ENCODE results near the gene ZDHHC14. TPM values are rescaled to one million over a fixed set of nuclear protein-coding genes. Genes with fewer than 3 reads are reported as not detected.

ZDHHC14 gene
- total RNA-seq, 1 experiment from 2014 or later: 1.7 TPM

- no CpG with 5 or more reads among the region's 5 CpGs for WGBS (ENCODE audit: extremely low coverage, insufficient read length, low lambda C conversion rate)
- H3K9ac ChIP-seq (ENCODE audit: extremely low read depth, insufficient read length, low read length): no peak overlapping the region
- peaks cover 10 to 14% of the 10 kb centered on the region in 2 experiments for H3K4me1 Mint-ChIP-seq
Measured at GRCh38 chr6:157469378-157469777, 88.4 kb downstream of the ZDHHC14 start.

More at GRCh38 chr6:157469378-157469777, 88.4 kb downstream of the ZDHHC14 start:
- Histone ChIP-seq H4K91ac (ENCODE audit: insufficient read length, low read depth, low read length) (no peak overlapping the region), H2BK120ac (ENCODE audit: low read depth, low read length, poor library complexity, severe bottlenecking) (no peak overlapping the region), H3K4me2 (ENCODE audit: insufficient read depth, insufficient read length, low read length) (no peak overlapping the region), H3K79me2 (ENCODE audit: insufficient read depth, low read length) (no peaks in the 10 kb centered on the region), H4K20me1 (ENCODE audit: control insufficient read depth, insufficient read depth, insufficient read length) (no peaks in the 10 kb centered on the region), H3T11ph (ENCODE audit: low read length) (no peak overlapping the region), H4K5ac (ENCODE audit: insufficient read length, low read depth, low read length) (no peak overlapping the region), H3K4me1 (ENCODE audit: insufficient read depth, low read length) (peaks cover 7% of the 10 kb centered on the region; the same call in 1 of the 2 replicates), H2AFZ (ENCODE audit: low read length) (no peak overlapping the region), H3K23me2 (ENCODE audit: insufficient read length, low read depth, low read length, poor library complexity, severe bottlenecking) (no peaks in the 10 kb centered on the region), H2BK15ac (ENCODE audit: low read depth, low read length) (no peak overlapping the region), H3K4ac (ENCODE audit: low read depth, low read length) (no peak overlapping the region), H3K14ac (ENCODE audit: insufficient read depth, low read length) (no peak overlapping the region), H3K23ac (ENCODE audit: insufficient read length, low read depth, low read length) (no peak overlapping the region), H2BK12ac (ENCODE audit: insufficient read length, low read depth, low read length) (no peak overlapping the region), H4K8ac (replicated peaks; ENCODE audit: insufficient read length, low read depth, low read length) (no peak overlapping the region), H2AK5ac (ENCODE audit: insufficient read length, low read length) (no peak overlapping the region), H3K27ac (ENCODE audit: insufficient read length, low read depth, low read length) (no peak overlapping the region), H2BK20ac (ENCODE audit: low read depth, low read length, poor library complexity, severe bottlenecking) (no peak overlapping the region), H3K79me1 (ENCODE audit: insufficient read depth, low read depth, low read length, poor library complexity, severe bottlenecking) (no peaks in the 10 kb centered on the region), H2BK5ac (ENCODE audit: insufficient read length, low read length) (no peak overlapping the region), H3K18ac (ENCODE audit: insufficient read length, low read depth, low read length) (no peak overlapping the region), H3K9me3 (ENCODE audit: control insufficient read depth, low read depth, low read length) (no peaks in the 10 kb centered on the region), H3K27me3 (ENCODE audit: insufficient read depth, low read length) (no peaks in the 10 kb centered on the region), H3K56ac (ENCODE audit: insufficient read length, low read depth, low read length) (no peak overlapping the region)
- TF ChIP-seq CTCF (conservative IDR thresholded peaks at IDR 0.05): no peak
- peak; percentile 28 for DNase-seq
- Mint-ChIP-seq H3K36me3 (ENCODE audit: insufficient read depth in 1 of 3, low read depth in 3 of 3) (no peaks in the 10 kb centered on the region), H3K9me3 (no peaks in the 10 kb centered on the region), H3K4me3 (no peak overlapping the region), H3K27ac (no peak overlapping the region), H3K27me3 (ENCODE audit: low read depth) (no peaks in the 10 kb centered on the region; the same call in 1 of the 2 replicates)

Measured in H9 (cell line).